ENCODE results near the gene FER. TPM values are rescaled to one million over a fixed set of nuclear protein-coding genes. Genes with fewer than 3 reads are reported as not detected.

FER gene
- total RNA-seq, 1 experiment from 2014 or later = 18.0 TPM

- no peak overlapping the region for H3K4ac ChIP-seq (ENCODE audit: low read depth, low read length)
- no peak overlapping the region for H4K5ac ChIP-seq (ENCODE audit: insufficient read length, low read depth, low read length)
- H3K27ac ChIP-seq (ENCODE audit: insufficient read length, low read depth, low read length) = no peak overlapping the region
- no peaks in the 10 kb centered on the region for H3K27me3 ChIP-seq (ENCODE audit: insufficient read depth, low read length)
- H3K79me2 ChIP-seq (ENCODE audit: insufficient read depth, low read length) = no peaks in the 10 kb centered on the region
- H3K23me2 ChIP-seq (ENCODE audit: insufficient read length, low read depth, low read length, poor library complexity, severe bottlenecking) = no peaks in the 10 kb centered on the region
- H3K36me3 Mint-ChIP-seq (ENCODE audit: insufficient read depth in 1 of 3, low read depth in 3 of 3) = peaks cover 0 to 3% (median 3%) of the 10 kb centered on the region in 3 experiments; a peak in 3 of 7 replicates
- H3K27me3 Mint-ChIP-seq (ENCODE audit: low read depth) = no peaks in the 10 kb centered on the region
- no peak overlapping the region for H2BK5ac ChIP-seq (ENCODE audit: insufficient read length, low read length)
- H3K9me3 Mint-ChIP-seq = no peaks in the 10 kb centered on the region; a peak in 2 of 5 replicates
- no peak overlapping the region for H3K14ac ChIP-seq (ENCODE audit: insufficient read depth, low read length)
- peaks cover 20 to 31% of the 10 kb centered on the region in 2 experiments for H3K4me1 Mint-ChIP-seq
- H4K8ac ChIP-seq (replicated peaks; ENCODE audit: insufficient read length, low read depth, low read length) = no peak overlapping the region
- H3K27ac Mint-ChIP-seq = no peak overlapping the region
- H3K18ac ChIP-seq (ENCODE audit: insufficient read length, low read depth, low read length) = no peak overlapping the region
- no peak overlapping the region for H3K23ac ChIP-seq (ENCODE audit: insufficient read length, low read depth, low read length)
- no peak overlapping the region for H2BK120ac ChIP-seq (ENCODE audit: low read depth, low read length, poor library complexity, severe bottlenecking)
- no peak overlapping the region for H2BK20ac ChIP-seq (ENCODE audit: low read depth, low read length, poor library complexity, severe bottlenecking)
- no peak overlapping the region for H2BK12ac ChIP-seq (ENCODE audit: insufficient read length, low read depth, low read length)
- no CpG with 5 or more reads among the region's 1 CpG for WGBS (ENCODE audit: extremely low coverage, insufficient read length, low lambda C conversion rate)
- H2AK5ac ChIP-seq (ENCODE audit: insufficient read length, low read length) = no peak overlapping the region
- no peak for TF ChIP-seq CTCF (conservative IDR thresholded peaks at IDR 0.05)
- H3K79me1 ChIP-seq (ENCODE audit: insufficient read depth, low read depth, low read length, poor library complexity, severe bottlenecking) = no peaks in the 10 kb centered on the region
- H3T11ph ChIP-seq (ENCODE audit: low read length) = no peak overlapping the region
- H3K9ac ChIP-seq (ENCODE audit: extremely low read depth, insufficient read length, low read length) = no peak overlapping the region
- H4K20me1 ChIP-seq (ENCODE audit: control insufficient read depth, insufficient read depth, insufficient read length) = no peaks in the 10 kb centered on the region
- no peak overlapping the region for H3K4me3 Mint-ChIP-seq
- no peak for DNase-seq
- no peak overlapping the region for H3K4me2 ChIP-seq (ENCODE audit: insufficient read depth, insufficient read length, low read length)
- no peak overlapping the region for H4K91ac ChIP-seq (ENCODE audit: insufficient read length, low read depth, low read length)
- H3K9me3 ChIP-seq (ENCODE audit: control insufficient read depth, low read depth, low read length) = no peaks in the 10 kb centered on the region
- H2AFZ ChIP-seq (ENCODE audit: low read length) = no peak overlapping the region
- no peak overlapping the region for H3K56ac ChIP-seq (ENCODE audit: insufficient read length, low read depth, low read length)
- no peaks in the 10 kb centered on the region for H3K4me1 ChIP-seq (ENCODE audit: insufficient read depth, low read length)
- no peak overlapping the region for H2BK15ac ChIP-seq (ENCODE audit: low read depth, low read length)
These were observed 79.4 kb downstream of the FER start for GRCh38 chr5:108827131-108827530.
